Measurements from ENCODE around the gene MPV17.
"Not testable (repeated sequence)": the region's sequence is repeated elsewhere in the genome, so short reads cannot be mapped to it uniquely, and the experiment has no call there.

MPV17 gene

GRCh38 chr2:27322301-27322765 lies 564 bp downstream of the MPV17 start:
- DNase-seq = no peak

- no peak for DNase-seq
These were observed 1.8 kb downstream of the MPV17 start for GRCh38 chr2:27320958-27321543.

GRCh38 chr2:27319839-27320238 lies 3.1 kb downstream of the MPV17 start:
- DNase-seq = not testable (repeated sequence)

- DNase-seq = no peak
These were observed 6.1 kb downstream of the MPV17 start for GRCh38 chr2:27316655-27317412.

- no peak for DNase-seq
These were observed 7.8 kb downstream of the MPV17 start for GRCh38 chr2:27315122-27315521.

- no peak for DNase-seq
These were observed 8.2 kb downstream of the MPV17 start for GRCh38 chr2:27314709-27315108.

GRCh38 chr2:27313882-27314645 lies 8.8 kb downstream of the MPV17 start:
- no peak for DNase-seq

GRCh38 chr2:27312152-27312551 lies 10.7 kb downstream of the MPV17 start:
- no peak for DNase-seq

- no peak for DNase-seq
These were observed 13.2 kb downstream of the MPV17 start for GRCh38 chr2:27309651-27310050.

GRCh38 chr2:27308359-27308881 lies 14.5 kb downstream of the MPV17 start, which contains the start of gene UCN:
UCN (minus strand) TSS chr2:27308445; CDS start chr2:27307895, 550 bp downstream.
- DNase-seq = no peak

GRCh38 chr2:27307545-27308358 lies 15.1 kb downstream of the MPV17 start:
- DNase-seq = no peak

GRCh38 chr2:27307287-27307544 lies 15.7 kb downstream of the MPV17 start:
- no peak for DNase-seq

- DNase-seq = no peak
These were observed 16.2 kb downstream of the MPV17 start for GRCh38 chr2:27306573-27307286.

GRCh38 chr2:27306136-27306535 lies 16.8 kb downstream of the MPV17 start:
- no peak for DNase-seq

GRCh38 chr2:27305516-27305915 lies 17.4 kb downstream of the MPV17 start:
- no peak for DNase-seq

- DNase-seq = no peak
These were observed 18.2 kb downstream of the MPV17 start for GRCh38 chr2:27304488-27305240.

- no peak for DNase-seq
These were observed 19.5 kb downstream of the MPV17 start for GRCh38 chr2:27303093-27304025.

GRCh38 chr2:27300606-27301005 lies 22.3 kb downstream of the MPV17 start:
- DNase-seq = not testable (repeated sequence)

- DNase-seq = no peak
These were observed 24.4 kb downstream of the MPV17 start for GRCh38 chr2:27298391-27299080.

- DNase-seq = no peak
These were observed 25.7 kb downstream of the MPV17 start for GRCh38 chr2:27297195-27297594.

All from activated CD4-positive, alpha-beta T cell treated with anti-CD3 and anti-CD28 coated beads for 1 hour (primary cell).